ENCODE measurements around the gene CTIF.

Gene CTIF

DNA sequence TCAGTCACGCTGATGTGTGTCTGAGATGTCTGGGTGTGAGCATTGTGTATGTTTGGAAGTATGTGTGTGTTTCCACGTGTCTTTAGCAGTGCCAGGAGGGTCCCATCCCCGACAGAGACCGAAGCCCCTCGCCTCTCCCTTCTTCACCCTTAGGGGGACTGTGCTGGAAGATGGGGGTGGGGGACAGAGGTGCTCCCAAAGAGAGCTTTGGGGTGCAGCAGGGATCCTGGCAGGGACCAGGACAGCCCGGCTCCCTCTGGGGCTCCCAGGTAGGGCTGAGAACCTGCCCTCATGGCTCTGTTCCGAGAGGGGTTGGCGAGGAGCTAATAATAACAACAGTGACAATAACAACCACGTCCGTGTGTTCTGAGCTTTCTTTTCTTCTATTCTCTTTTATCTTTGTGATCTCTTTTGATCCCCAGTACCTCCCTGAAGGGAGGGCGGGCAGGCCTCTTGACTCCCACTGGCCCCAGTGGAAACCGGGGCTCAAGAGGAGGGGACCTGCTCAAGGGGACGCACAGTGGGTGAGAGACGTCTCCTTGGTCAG, 354.3 kb downstream of the CTIF start:
- TF ChIP-seq, protein P1, sequence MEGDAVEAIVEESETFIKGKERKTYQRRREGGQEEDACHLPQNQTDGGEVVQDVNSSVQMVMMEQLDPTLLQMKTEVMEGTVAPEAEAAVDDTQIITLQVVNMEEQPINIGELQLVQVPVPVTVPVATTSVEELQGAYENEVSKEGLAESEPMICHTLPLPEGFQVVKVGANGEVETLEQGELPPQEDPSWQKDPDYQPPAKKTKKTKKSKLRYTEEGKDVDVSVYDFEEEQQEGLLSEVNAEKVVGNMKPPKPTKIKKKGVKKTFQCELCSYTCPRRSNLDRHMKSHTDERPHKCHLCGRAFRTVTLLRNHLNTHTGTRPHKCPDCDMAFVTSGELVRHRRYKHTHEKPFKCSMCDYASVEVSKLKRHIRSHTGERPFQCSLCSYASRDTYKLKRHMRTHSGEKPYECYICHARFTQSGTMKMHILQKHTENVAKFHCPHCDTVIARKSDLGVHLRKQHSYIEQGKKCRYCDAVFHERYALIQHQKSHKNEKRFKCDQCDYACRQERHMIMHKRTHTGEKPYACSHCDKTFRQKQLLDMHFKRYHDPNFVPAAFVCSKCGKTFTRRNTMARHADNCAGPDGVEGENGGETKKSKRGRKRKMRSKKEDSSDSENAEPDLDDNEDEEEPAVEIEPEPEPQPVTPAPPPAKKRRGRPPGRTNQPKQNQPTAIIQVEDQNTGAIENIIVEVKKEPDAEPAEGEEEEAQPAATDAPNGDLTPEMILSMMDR (IDR thresholded peaks at IDR 0.05; ENCODE audit: extremely low read depth, missing control alignments): no peak
- DNase-seq (ENCODE audit: low spot score): no peak

DNA sequence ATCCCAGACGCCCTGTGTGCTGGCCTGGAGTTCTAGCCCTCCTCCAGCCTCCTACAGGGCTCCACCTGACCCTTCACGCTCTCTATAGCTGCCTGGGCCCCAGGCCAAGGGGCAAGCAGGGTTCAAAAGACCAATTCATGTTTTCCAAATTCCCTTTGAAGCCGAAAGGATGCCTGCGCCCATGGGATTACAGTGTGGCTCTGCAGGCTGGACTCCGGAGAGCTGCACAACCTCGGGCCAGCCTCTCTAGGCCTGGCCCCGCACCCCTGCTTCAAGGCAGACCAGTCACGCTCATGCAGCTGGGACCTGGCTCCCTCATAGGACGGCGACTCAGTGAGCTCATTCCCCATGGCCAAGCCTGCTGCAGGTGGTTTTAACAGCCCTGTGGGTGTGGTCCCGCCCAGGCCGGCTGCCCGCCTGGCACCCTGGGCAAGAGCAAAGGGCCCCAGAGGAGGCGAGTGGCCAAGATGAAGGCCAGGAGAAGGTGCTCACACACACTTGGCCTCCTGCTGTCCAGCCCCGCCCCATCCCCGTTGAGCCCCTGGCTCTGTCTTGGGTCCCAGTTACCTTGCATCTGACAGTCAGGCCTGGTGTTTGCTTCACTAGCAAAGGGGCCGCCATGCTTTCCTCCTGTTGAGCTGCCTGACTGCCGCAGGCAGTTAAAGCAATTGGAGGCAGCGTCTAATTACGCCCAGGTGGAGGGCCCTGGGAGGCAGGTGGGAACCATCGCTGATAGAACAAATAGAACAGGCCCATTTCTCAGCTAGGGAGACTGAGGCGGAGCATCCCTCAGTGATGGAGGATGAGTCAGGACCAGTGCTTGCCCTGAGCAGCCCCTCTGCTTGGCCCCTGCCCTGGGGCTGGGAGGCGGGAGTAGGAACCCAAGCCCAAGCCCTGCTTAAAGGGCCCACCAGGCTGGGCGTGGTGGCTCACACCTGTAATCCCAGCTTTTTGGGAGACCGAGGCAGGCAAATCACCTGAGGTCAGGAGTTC, 355.1 kb downstream of the CTIF start:
- no peak for DNase-seq (ENCODE audit: low spot score)
- TF ChIP-seq, protein P1 (IDR thresholded peaks at IDR 0.05; ENCODE audit: extremely low read depth, missing control alignments): no peak

DNA sequence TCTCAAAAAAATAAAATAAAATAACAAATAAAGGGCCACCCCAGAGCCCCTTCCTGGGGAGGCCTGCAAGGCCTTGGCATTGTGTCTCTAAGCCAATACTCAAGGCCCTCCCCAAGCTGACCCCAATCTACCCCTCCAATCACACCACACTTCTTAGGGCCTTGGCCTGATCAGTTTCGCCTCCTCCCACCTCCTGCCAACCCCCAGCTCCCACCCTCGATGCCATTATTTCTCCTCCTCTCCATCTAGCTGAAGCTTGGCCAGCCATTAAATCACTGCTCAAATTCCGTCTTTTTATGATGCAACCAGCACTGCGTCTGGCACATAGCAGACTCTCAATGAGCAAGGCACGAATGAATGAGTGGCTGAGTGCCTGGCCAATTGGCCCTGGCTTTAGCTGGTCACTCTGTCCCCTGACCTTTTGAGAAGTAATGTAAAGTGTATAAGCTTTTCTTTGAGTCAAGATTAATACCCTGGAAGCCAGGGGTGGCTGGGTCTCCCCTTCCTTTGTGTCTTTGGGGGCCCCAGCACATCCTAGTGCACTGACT, 356.0 kb downstream of the CTIF start:
- TF ChIP-seq, protein P1 (IDR thresholded peaks at IDR 0.05; ENCODE audit: extremely low read depth, missing control alignments): no peak
- DNase-seq (ENCODE audit: low spot score): no peak

DNA sequence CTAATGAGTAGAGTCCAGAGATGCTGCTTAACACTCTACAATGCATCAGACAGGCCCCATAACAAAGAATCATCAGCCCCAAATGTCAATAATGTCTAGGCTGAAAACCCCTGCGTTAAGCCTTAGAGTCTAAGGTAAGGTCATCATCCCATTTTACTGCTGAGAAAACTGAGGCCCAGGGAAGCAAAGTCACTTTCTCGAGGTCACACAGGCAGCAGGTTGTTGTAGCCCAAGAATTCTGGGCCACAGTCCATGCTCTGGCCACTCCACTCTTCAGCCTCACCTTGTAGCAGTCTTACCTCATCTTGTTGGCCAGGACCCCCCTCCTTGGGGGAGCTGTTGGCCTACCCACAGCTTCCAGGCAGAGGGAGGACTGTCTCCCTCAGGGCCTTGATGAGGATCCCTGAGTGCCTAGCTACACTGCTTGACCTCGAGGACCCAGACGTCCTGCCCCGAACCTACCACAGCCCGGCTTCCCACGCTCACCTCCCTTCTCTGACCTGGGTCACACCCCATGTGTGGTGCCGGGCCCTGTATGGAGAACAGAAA, 357.6 kb downstream of the CTIF start:
- TF ChIP-seq, protein P1 (IDR thresholded peaks at IDR 0.05; ENCODE audit: extremely low read depth, missing control alignments): no peak
- no peak for DNase-seq (ENCODE audit: low spot score)

DNA sequence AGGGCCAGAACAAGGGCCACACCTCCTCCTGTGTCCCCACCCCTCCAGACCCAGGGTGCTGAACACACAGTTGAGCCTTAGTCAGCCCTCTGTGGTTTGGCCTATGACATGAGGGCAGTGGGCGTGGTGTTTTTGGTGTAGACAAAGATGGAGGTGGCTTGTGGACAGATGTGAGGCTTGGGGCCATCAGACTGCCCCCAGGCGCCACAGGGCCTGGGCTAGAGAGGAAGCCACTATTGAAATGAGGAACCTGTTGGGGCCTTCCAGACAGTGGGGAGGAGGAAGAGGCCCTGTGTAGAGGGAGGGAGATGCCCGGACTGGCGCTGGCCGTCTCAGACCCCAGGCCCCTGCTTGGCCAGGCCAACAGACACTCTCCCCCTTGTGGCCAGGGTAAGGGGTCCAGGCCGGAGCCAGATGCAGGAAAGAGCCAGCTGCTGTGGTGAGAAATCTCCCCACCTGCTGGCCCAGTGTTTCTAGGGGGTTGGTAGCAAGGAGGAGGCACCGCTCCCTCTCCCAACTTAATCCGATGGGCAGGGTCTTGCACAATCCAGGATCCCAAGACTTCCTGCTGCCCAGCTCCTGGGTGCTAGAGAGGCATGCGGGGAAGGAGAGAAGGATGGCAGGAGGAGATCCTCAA, 358.2 kb downstream of the CTIF start:
- TF ChIP-seq, protein P1 (IDR thresholded peaks at IDR 0.05; ENCODE audit: extremely low read depth, missing control alignments): no peak
- peak; percentile 75 for DNase-seq (ENCODE audit: low spot score)

DNA sequence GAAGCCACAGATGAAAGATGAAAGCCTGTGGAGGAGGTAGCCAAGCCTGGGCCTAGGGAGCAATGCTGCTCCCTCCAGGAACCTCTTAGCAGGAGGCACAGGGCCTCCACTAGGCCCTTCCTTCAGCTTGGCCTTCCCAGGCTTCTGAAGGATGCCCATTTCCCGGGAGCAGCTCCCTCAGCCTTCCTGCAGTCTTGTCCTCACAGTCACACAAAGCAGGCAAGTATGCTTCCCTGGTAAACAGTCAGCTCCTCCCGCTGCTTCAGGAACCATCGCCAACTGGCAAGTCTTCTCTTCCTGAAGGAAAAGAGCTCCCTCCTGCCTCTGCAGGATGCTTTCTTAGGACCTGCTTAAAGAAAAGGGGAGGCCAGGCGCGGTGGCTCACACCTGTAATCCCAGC, 358.7 kb downstream of the CTIF start:
- TF ChIP-seq, protein P1 (IDR thresholded peaks at IDR 0.05; ENCODE audit: extremely low read depth, missing control alignments): no peak
- no peak for DNase-seq (ENCODE audit: low spot score)
